Left ventricle myocardium inferior (tissue), 1 donor: Measurements from ENCODE around the gene SUSD1. TPM values are rescaled to one million over a fixed set of nuclear protein-coding genes. Genes with fewer than 3 reads are reported as not detected.

Source experiments
- DNase-seq: peaks from one replicate; pipeline ENCODE4 v3.0.0-alpha.2; 2020
- H3K27ac ChIP-seq: fragments of 200-600 bp; replicated peaks from 2 replicates; pipeline ENCODE4 v1.8.0; 2021
- H3K27me3 ChIP-seq: fragments of 200-600 bp; 2 replicates; pipeline ENCODE4 v1.8.0; 2021; ENCODE audit warnings: low read depth
- H3K36me3 ChIP-seq: fragments of 200-600 bp; 2 replicates; pipeline ENCODE4 v1.8.0; 2021
- H3K4me1 ChIP-seq: fragments of 200-600 bp; 2 replicates; pipeline ENCODE4 v1.8.0; 2021
- H3K4me3 ChIP-seq: fragments of 200-600 bp; 2 replicates; pipeline ENCODE4 v1.8.0; 2021; ENCODE audit warnings: mild to moderate bottlenecking, moderate library complexity
- H3K9me3 ChIP-seq: fragments of 200-600 bp; replicated peaks from 2 replicates; pipeline ENCODE4 v1.8.0; 2021
- CTCF ChIP-seq: fragments of 200-600 bp; IDR thresholded peaks from 2 replicates; pipeline ENCODE4 v1.8.0; 2021; ENCODE audit warnings: antibody characterized with exemption, mild to moderate bottlenecking, borderline replicate concordance
- intact Hi-C: fragments of 100-400 bp; cut with micrococcal nuclease; formaldehyde crosslinking; loops from one replicate; pipeline ENCODE4 v1.11.0; 2022
- total RNA-seq: library from RNA; stranded (reverse); fragmentation: NEBNext Ultra II Directional; extraction: Animal tissue kit (Norgen Biotek cat#: 25700); gene quantifications from one replicate; pipeline ENCODE4 v1.2.1, GENCODE V29; 2021
- donor health status: DM: no; HTN: yes; CAD: no; lungs with severe emphysema.

The SUSD1 gene
- total RNA-seq, 1 donor from 2014 or later = 5.1 TPM

GRCh38 chr9:112112941-112113681 lies 62.0 kb downstream of the SUSD1 start:
- Histone ChIP-seq H3K9me3 (no peaks in the 10 kb centered on the region), H3K4me1 (no peaks in the 10 kb centered on the region), H3K4me3 (no peak overlapping the region), H3K27ac (no peak overlapping the region), H3K27me3 (no peaks in the 10 kb centered on the region), H3K36me3 (peaks cover 15% of the 10 kb centered on the region)
- TF ChIP-seq CTCF = peak; percentile 48
- intact Hi-C loops = no loop called here
- DNase-seq = no peak

- Histone ChIP-seq H3K27ac (no peak overlapping the region), H3K27me3 (no peaks in the 10 kb centered on the region), H3K4me1 (no peaks in the 10 kb centered on the region), H3K36me3 (peaks cover 15% of the 10 kb centered on the region), H3K4me3 (no peak overlapping the region), H3K9me3 (no peaks in the 10 kb centered on the region)
- TF ChIP-seq CTCF = no peak
- DNase-seq = no peak
- intact Hi-C loops = no loop called here
Observed at GRCh38 chr9:112112519-112112918, 62.6 kb downstream of the SUSD1 start.

GRCh38 chr9:112111461-112111860 lies 63.6 kb downstream of the SUSD1 start:
- Histone ChIP-seq H3K27ac (no peak overlapping the region), H3K4me3 (no peak overlapping the region), H3K4me1 (no peaks in the 10 kb centered on the region), H3K27me3 (no peaks in the 10 kb centered on the region), H3K36me3 (peaks cover 15% of the 10 kb centered on the region), H3K9me3 (no peaks in the 10 kb centered on the region)
- intact Hi-C loops = no loop called here
- TF ChIP-seq CTCF = no peak
- no peak for DNase-seq

- TF ChIP-seq CTCF = no peak
Observed at GRCh38 chr9:112110777-112111113, 64.4 kb downstream of the SUSD1 start.

GRCh38 chr9:112110094-112110776 lies 64.9 kb downstream of the SUSD1 start:
- no peak overlapping the region for H3K27ac ChIP-seq
- intact Hi-C loops = no loop called here

More at GRCh38 chr9:112110777-112111113, 64.4 kb downstream of the SUSD1 start:
- Histone ChIP-seq H3K36me3 (peaks cover 15% of the 10 kb centered on the region), H3K9me3 (no peaks in the 10 kb centered on the region), H3K27ac (no peak overlapping the region), H3K4me3 (no peak overlapping the region), H3K27me3 (no peaks in the 10 kb centered on the region), H3K4me1 (no peaks in the 10 kb centered on the region)
- no peak for DNase-seq
- intact Hi-C loops = no loop called here

More at GRCh38 chr9:112110094-112110776, 64.9 kb downstream of the SUSD1 start:
- no peak for DNase-seq
- TF ChIP-seq CTCF = no peak
- peaks cover 15% of the 10 kb centered on the region for H3K36me3 ChIP-seq
- H3K9me3 ChIP-seq = no peaks in the 10 kb centered on the region
- H3K4me3 ChIP-seq = no peak overlapping the region
- H3K4me1 ChIP-seq = no peaks in the 10 kb centered on the region
- H3K27me3 ChIP-seq = no peaks in the 10 kb centered on the region
